ENCODE results near the gene SMARCB1. TPM values are rescaled to one million over a fixed set of nuclear protein-coding genes. Genes with fewer than 3 reads are reported as not detected.

The SMARCB1 gene
- total and polyA plus RNA-seq, 2 experiments from 2014 or later, result 114 to 132 TPM

GRCh38 chr22:23850136-23850611 lies 63.4 kb downstream of the SMARCB1 start:
- Mint-ChIP-seq H3K4me3 (no peak overlapping the region), H3K4me1 (peaks cover 32% of the 10 kb centered on the region), H3K27me3 (ENCODE audit: insufficient read depth, low read depth, poor library complexity) (peaks cover 29% of the 10 kb centered on the region), H3K9me3 (no peaks in the 10 kb centered on the region), H3K36me3 (ENCODE audit: low read depth) (no peaks in the 10 kb centered on the region), H3K27ac (no peak overlapping the region)
- Histone ChIP-seq H3K4me1 (ENCODE audit: insufficient read depth) (peaks cover 24% of the 10 kb centered on the region), H3F3A (replicated peaks; ENCODE audit: low read depth) (peaks cover 15% of the 10 kb centered on the region; the same call in 1 of the 2 replicates), H3K36me3 (ENCODE audit: insufficient read depth) (no peaks in the 10 kb centered on the region), H3K27ac (ENCODE audit: low read depth) (no peak overlapping the region), H4K20me1 (replicated peaks; ENCODE audit: insufficient read depth) (no peaks in the 10 kb centered on the region), H3K4me3 (no peak overlapping the region), H2AFZ (peak overlapping the region; percentile 28; the same call in 1 of the 2 replicates), H3K79me2 (replicated peaks; ENCODE audit: insufficient read depth) (no peaks in the 10 kb centered on the region), H3K27me3 (ENCODE audit: insufficient read depth) (no peaks in the 10 kb centered on the region), H3K9me2 (ENCODE audit: insufficient read depth) (no peaks in the 10 kb centered on the region), H3K4me2 (no peak overlapping the region)
- TF ChIP-seq ZNF462 (CRISPR knock-in tag; IDR thresholded peaks at IDR 0.05) (no peak), EZH2 (IDR thresholded peaks at IDR 0.05; ENCODE audit: low read depth, unreplicated experiment) (no peak), STAT1 (IDR thresholded peaks at IDR 0.05; ENCODE audit: unreplicated experiment) (no peak), POLR2AphosphoS5 (IDR thresholded peaks at IDR 0.05; ENCODE audit: low read depth) (no peak), JUNB (IDR thresholded peaks at IDR 0.05; ENCODE audit: unreplicated experiment) (no peak), CTCF (conservative IDR thresholded peaks at IDR 0.05; ENCODE audit: low read depth in 2 of 2) (no peak), ZNF114 (CRISPR knock-in tag; IDR thresholded peaks at IDR 0.05) (no peak), ETS1 (IDR thresholded peaks at IDR 0.05) (no peak), NANOG (IDR thresholded peaks at IDR 0.05; ENCODE audit: borderline replicate concordance) (no peak), CREB1 (CRISPR knock-in tag; IDR thresholded peaks at IDR 0.05; ENCODE audit: low read depth) (no peak), EZH2phosphoT487 (IDR thresholded peaks at IDR 0.05; ENCODE audit: unreplicated experiment) (no peak), ZNF331 (CRISPR knock-in tag; IDR thresholded peaks at IDR 0.05; ENCODE audit: low read depth) (no peak), REST (IDR thresholded peaks at IDR 0.05; ENCODE audit: unreplicated experiment) (no peak)
- ATAC-seq (no peak), DNase-seq (ENCODE audit: low spot score) (no peak)

All from GM23338 (cell line).